K562 (cell line): ENCODE results near the gene LMTK2. TPM values are rescaled to one million over a fixed set of nuclear protein-coding genes. Genes with fewer than 3 reads are reported as not detected.
A peak's percentile ranks its signal among the peaks of the same experiment; 100 is the strongest.

Experiments
- ASH1L ChIP-seq: fragments of 450-650 bp; IDR thresholded peaks from 2 replicates; pipeline ENCODE4 v1.6.1; 2018; ENCODE audit warnings: borderline replicate concordance, mild to moderate bottlenecking, low read depth; ENCODE audit not compliant: partially characterized antibody
- C11orf30 ChIP-seq: fragments of 450-650 bp; IDR thresholded peaks from 2 replicates; pipeline ENCODE4 v1.6.1; 2016; ENCODE audit warnings: low read depth, mild to moderate bottlenecking
- ETV1 ChIP-seq: fragments of 450-650 bp; conservative IDR thresholded peaks from 2 replicates; pipeline ENCODE4 v1.6.1; 2016; ENCODE audit warnings: missing genetic modification characterization, control low read depth, low read depth, missing compliant biosample characterization
- FOXA1 ChIP-seq: fragments of 450-650 bp; IDR thresholded peaks from 2 replicates; pipeline ENCODE4 v1.6.1; 2016; ENCODE audit warnings: mild to moderate bottlenecking, borderline replicate concordance
- MAZ ChIP-seq, 2 experiments: fragments of 450-650 bp in 1 of 2; sonication (generic) in 1 of 2; formaldehyde crosslinking; IDR thresholded peaks in 1 of 2; conservative IDR thresholded peaks in 1 of 2; 2 replicates each; pipeline versions ENCODE4 v1.4.0 to v1.5.0; 2020; ENCODE audit warnings: mild to moderate bottlenecking in 1 of 2, missing genetic modification reagents in 1 of 2
- MYC ChIP-seq, 2 experiments: fragments of 250-450 bp in 1 of 2; sonication (Bioruptor Pico) in 1 of 2; IDR thresholded peaks; 2 replicates each; pipeline versions ENCODE4 v1.5.1 to v1.6.1; 2012 to 2021; ENCODE audit warnings: low read depth in 2 of 2, borderline replicate concordance in 1 of 2, improper control_type of control experiment in 1 of 2, low read length in 1 of 2, mild to moderate bottlenecking in 1 of 2, moderate library complexity in 1 of 2
- NR2C2 ChIP-seq, 2 experiments: fragments of 200-800 bp in 1 of 2; sonication (Bioruptor generic) in 1 of 2; sonication (generic) in 1 of 2; formaldehyde crosslinking in 1 of 2; IDR thresholded peaks; 2 replicates each; pipeline versions ENCODE4 v1.6.1 to v1.8.0; 2016 to 2022; ENCODE audit warnings: mild to moderate bottlenecking in 1 of 2, missing compliant biosample characterization in 1 of 2, missing genetic modification characterization in 1 of 2, missing genetic modification reagents in 1 of 2
- PRPF4 ChIP-seq: fragments of 200-400 bp; formaldehyde crosslinking; IDR thresholded peaks from one replicate; pipeline ENCODE4 v1.6.1; 2017; ENCODE audit warnings: low read length, low read depth, mild to moderate bottlenecking; ENCODE audit not compliant: insufficient read depth, poor library complexity, severe bottlenecking
- SAP30 ChIP-seq: fragments of 200-600 bp; sonication (generic); IDR thresholded peaks from 2 replicates; pipeline ENCODE4 v1.6.1; 2012; ENCODE audit warnings: borderline replicate concordance, low read depth, mild to moderate bottlenecking, moderate library complexity, low read length, control low read depth, inconsistent platforms; ENCODE audit not compliant: insufficient read depth, poor library complexity, severe bottlenecking
- SP2 ChIP-seq: IDR thresholded peaks from 2 replicates; pipeline ENCODE4 v1.6.1; 2011; ENCODE audit warnings: mild to moderate bottlenecking, low read depth, low read length, moderate library complexity; ENCODE audit not compliant: poor library complexity, severe bottlenecking; ENCODE audit errors: extremely low read depth
- TGIF2 ChIP-seq: sonication (generic); formaldehyde crosslinking; IDR thresholded peaks from 2 replicates; pipeline ENCODE4 v1.8.1; 2022; ENCODE audit warnings: mild to moderate bottlenecking, missing genetic modification reagents, moderate library complexity
- ZBTB1 ChIP-seq: sonication (generic); formaldehyde crosslinking; IDR thresholded peaks from 2 replicates; pipeline ENCODE4 v1.8.1; 2023; ENCODE audit warnings: missing genetic modification reagents, low read depth, mild to moderate bottlenecking, borderline replicate concordance
- ZNF239 ChIP-seq: fragments of 250-450 bp; sonication (Bioruptor Pico); IDR thresholded peaks from 2 replicates; pipeline ENCODE4 v1.4.0; 2020; ENCODE audit warnings: mild to moderate bottlenecking
- ZNF444 ChIP-seq: fragments of 250-450 bp; sonication (Bioruptor Pico); IDR thresholded peaks from 2 replicates; pipeline ENCODE4 v1.4.0; 2020; ENCODE audit warnings: mild to moderate bottlenecking, moderate library complexity
- ZNF75A ChIP-seq: fragments of 450-650 bp; formaldehyde crosslinking; IDR thresholded peaks from 2 replicates; pipeline ENCODE4 v1.4.0; 2020; ENCODE audit warnings: mild to moderate bottlenecking
- polyA plus RNA-seq, 8 experiments: library from polyadenylated mRNA; depleted of rRNA in 4 of 8; stranded (reverse) in 5 of 8; unstranded in 3 of 8; fragments of >200 nt; fragmentation: Nextera tagmentation in 2 of 8; fragmentation: Illumina TruSeq in 1 of 8; extraction: Ambion mirVana in 2 of 8; extraction: Trizol in 1 of 8; gene quantifications; 2 replicates each; pipeline versions ENCODE4 v1.2.1 to v1.2.3, GENCODE V29; 2011 to 2014; ENCODE audit warnings: inconsistent platforms in 1 of 8, missing spikeins in 1 of 8
- total RNA-seq, 7 experiments: library from RNA; depleted of rRNA in 6 of 7; stranded (reverse); fragments of >200 nt in 6 of 7; fragmentation: Illumina TruSeq in 2 of 7; extraction: Trizol in 2 of 7; gene quantifications; 2 replicates each; pipeline versions ENCODE4 v1.2.1 to v1.2.3, GENCODE V29; 2011 to 2021; ENCODE audit warnings: low replicate concordance in 1 of 7
- TF ChIP-seq, protein P1 (sequence below): fragments of 450-650 bp; formaldehyde crosslinking; IDR thresholded peaks from 2 replicates; pipeline ENCODE4 v1.4.0; 2022; ENCODE audit warnings: mild to moderate bottlenecking, moderate library complexity
- TF ChIP-seq, protein P2 (sequence below): sonication (generic); formaldehyde crosslinking; IDR thresholded peaks from 2 replicates; pipeline ENCODE4 v1.8.1; 2023; ENCODE audit warnings: mild to moderate bottlenecking, missing genetic modification reagents
- TF ChIP-seq, protein P3 (sequence below), 2 experiments: fragments of 200-800 bp in 1 of 2; sonication (Bioruptor generic) in 1 of 2; sonication (generic) in 1 of 2; formaldehyde crosslinking in 1 of 2; IDR thresholded peaks in 1 of 2; conservative IDR thresholded peaks in 1 of 2; 2 replicates each; pipeline versions ENCODE4 v1.5.0 to v1.6.1; 2016 to 2020; ENCODE audit warnings: missing compliant biosample characterization in 1 of 2, missing genetic modification characterization in 1 of 2, missing genetic modification reagents in 1 of 2

The LMTK2 gene
- total and polyA plus RNA-seq, 9 of the 15 experiments (the other 6 are each of a cell fraction or from before 2014, with no cell fraction given): 0.78 to 16.4 (median 6.3) TPM

DNA sequence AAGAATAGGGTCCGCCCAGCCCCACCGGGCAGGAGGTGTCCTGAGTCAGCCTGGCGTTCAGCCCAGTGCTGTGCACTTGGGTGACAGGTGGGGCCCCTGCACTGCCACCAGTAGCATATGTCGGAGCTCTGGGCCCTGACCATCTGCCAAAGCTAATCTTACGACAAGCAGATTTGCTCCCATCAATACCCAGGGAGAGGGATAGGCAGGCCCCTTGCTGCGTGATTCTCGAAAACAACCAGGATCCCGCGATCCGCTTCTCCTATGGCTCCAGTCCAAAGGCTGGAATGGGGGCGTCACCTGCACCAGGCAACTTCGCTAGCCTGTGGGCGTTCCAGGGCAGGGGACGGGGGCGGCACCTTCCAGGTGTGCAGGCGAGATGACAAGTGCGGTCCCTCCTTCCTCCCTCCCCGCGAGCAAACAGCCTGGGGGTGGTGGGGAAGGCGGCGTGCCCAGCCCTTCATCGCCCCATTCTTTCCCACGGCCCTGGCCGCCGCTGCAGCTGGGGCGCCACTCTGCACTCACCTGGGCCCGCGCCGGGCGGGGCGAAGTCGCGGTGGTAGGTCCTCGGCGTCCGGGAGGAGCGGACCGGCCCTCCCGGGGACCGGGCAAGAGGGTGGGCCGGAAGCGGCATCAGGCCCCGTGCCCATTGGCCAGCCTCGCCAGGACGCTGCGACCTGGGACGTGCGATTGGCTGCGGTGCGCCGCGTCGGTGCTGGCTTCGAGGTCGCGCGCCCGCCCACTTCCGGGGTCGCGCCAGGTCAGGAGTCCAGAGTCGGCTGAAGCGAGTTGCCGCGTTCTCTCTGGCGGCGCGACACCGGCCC lies 145.2 kb downstream of the LMTK2 start, which contains the start of gene TECPR1 (continued):
- TF ChIP-seq ASH1L (peak; percentile 76), ZBTB1 (CRISPR knock-in tag) (0 out of 2 replicates have a peak, but pooled peaks have one; percentile 63), C11orf30 (peak; percentile 76), MYC (IDR thresholded peaks at IDR 0.05; ENCODE audit: low read depth, low read length) (peak; percentile 40; the same call in 1 of the 2 replicates), MYC (CRISPR knock-in tag; IDR thresholded peaks at IDR 0.05; ENCODE audit: borderline replicate concordance, low read depth) (no peak), NR2C2 (CRISPR knock-in tag; IDR thresholded peaks at IDR 0.05) (peak; percentile 89), NR2C2 (tag; IDR thresholded peaks at IDR 0.05) (peak; percentile 97), ZNF239 (no peak), MAZ (CRISPR knock-in tag; conservative IDR thresholded peaks at IDR 0.05 in 1 of 2, IDR thresholded peaks at IDR 0.05 in 1 of 2) (peak; percentile 71 to 73), TGIF2 (CRISPR knock-in tag) (no peak), ZNF75A (CRISPR knock-in tag) (no peak), PRPF4 (no peak), SP2 (peak; percentile 53), ETV1 (tag) (0 out of 2 replicates have a peak, but pooled peaks have one; percentile 7), SAP30 (peak; percentile 50), ZNF444 (CRISPR knock-in tag) (no peak), FOXA1 (no peak)
- TF ChIP-seq, protein P1, sequence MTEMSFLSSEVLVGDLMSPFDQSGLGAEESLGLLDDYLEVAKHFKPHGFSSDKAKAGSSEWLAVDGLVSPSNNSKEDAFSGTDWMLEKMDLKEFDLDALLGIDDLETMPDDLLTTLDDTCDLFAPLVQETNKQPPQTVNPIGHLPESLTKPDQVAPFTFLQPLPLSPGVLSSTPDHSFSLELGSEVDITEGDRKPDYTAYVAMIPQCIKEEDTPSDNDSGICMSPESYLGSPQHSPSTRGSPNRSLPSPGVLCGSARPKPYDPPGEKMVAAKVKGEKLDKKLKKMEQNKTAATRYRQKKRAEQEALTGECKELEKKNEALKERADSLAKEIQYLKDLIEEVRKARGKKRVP (CRISPR knock-in tag): no peak
- TF ChIP-seq, protein P2, sequence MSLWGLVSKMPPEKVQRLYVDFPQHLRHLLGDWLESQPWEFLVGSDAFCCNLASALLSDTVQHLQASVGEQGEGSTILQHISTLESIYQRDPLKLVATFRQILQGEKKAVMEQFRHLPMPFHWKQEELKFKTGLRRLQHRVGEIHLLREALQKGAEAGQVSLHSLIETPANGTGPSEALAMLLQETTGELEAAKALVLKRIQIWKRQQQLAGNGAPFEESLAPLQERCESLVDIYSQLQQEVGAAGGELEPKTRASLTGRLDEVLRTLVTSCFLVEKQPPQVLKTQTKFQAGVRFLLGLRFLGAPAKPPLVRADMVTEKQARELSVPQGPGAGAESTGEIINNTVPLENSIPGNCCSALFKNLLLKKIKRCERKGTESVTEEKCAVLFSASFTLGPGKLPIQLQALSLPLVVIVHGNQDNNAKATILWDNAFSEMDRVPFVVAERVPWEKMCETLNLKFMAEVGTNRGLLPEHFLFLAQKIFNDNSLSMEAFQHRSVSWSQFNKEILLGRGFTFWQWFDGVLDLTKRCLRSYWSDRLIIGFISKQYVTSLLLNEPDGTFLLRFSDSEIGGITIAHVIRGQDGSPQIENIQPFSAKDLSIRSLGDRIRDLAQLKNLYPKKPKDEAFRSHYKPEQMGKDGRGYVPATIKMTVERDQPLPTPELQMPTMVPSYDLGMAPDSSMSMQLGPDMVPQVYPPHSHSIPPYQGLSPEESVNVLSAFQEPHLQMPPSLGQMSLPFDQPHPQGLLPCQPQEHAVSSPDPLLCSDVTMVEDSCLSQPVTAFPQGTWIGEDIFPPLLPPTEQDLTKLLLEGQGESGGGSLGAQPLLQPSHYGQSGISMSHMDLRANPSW (CRISPR knock-in tag): no peak
- TF ChIP-seq, protein P3, sequence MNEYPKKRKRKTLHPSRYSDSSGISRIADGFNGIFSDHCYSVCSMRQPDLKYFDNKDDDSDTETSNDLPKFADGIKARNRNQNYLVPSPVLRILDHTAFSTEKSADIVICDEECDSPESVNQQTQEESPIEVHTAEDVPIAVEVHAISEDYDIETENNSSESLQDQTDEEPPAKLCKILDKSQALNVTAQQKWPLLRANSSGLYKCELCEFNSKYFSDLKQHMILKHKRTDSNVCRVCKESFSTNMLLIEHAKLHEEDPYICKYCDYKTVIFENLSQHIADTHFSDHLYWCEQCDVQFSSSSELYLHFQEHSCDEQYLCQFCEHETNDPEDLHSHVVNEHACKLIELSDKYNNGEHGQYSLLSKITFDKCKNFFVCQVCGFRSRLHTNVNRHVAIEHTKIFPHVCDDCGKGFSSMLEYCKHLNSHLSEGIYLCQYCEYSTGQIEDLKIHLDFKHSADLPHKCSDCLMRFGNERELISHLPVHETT (CRISPR knock-in tag; conservative IDR thresholded peaks at IDR 0.05 in 1 of 2, IDR thresholded peaks at IDR 0.05 in 1 of 2): 0 out of 4 replicates have a peak, but pooled peaks of 1 of the 2 experiments have one; percentile 43
